ENCODE measurements around the gene R3HCC1L.
A peak's percentile ranks its signal among the peaks of the same experiment; 100 is the strongest.
"Not testable (repeated sequence)": the region's sequence is repeated elsewhere in the genome, so short reads cannot be mapped to it uniquely, and the experiment has no call there.

Gene R3HCC1L

GRCh38 chr10:98134117-98134430 is 383 bp upstream of the R3HCC1L start:
- Histone ChIP-seq H3K27ac (ENCODE audit: low read length) (peak overlapping the region; percentile 97), H3K4me3 (ENCODE audit: low read depth in 1 of 2, low read length in 2 of 2) (peak overlapping the region; percentile 94 to 98), H3K27me3 (ENCODE audit: low read depth, low read length) (no peaks in the 10 kb centered on the region), H3K4me1 (ENCODE audit: control insufficient read depth in 1 of 2, insufficient read depth in 2 of 2, low read length in 2 of 2) (peaks cover 9% of the 10 kb centered on the region in 2 donors), H3K9me3 (ENCODE audit: control insufficient read depth in 1 of 2, low read length in 2 of 2) (no peaks in the 10 kb centered on the region), H3K36me3 (ENCODE audit: control insufficient read depth in 1 of 2, insufficient read depth in 2 of 2, low read length in 2 of 2) (no peaks in the 10 kb centered on the region)

DNA sequence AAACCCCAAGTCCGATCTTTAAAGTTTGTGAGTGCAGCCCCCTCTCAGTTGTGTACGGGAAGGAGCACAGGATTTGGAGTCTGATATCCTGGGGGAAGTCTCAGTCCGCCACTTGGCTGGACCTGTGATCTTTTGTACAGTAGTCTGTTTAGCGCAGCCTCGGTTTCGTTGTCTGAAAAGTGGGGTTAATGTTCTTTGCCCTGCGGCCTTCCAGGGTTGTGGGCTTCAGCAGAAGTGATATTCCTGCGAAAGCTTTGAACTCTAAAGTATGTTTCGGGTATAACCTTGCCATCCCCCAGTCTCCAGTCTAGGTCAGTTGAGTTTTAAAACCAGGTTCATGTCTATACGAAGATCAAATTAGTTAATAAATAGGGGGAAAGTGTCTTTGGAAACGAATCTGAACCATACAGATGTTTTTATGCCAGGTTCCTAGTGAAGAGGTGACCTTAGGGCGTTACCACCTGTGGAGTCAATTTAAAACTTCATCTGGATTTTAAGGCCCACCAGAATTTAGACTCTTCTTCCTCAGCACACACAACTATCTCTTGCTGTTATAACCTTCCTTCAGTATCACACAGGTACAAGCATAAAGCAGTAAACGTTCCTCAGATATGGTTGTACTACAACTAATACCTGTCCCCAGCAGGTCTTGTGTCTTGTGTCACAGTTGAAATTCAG is 904 bp downstream of the R3HCC1L start:
- no peaks in the 10 kb centered on the region for H3K27me3 ChIP-seq (ENCODE audit: low read depth, low read length)
- no peaks in the 10 kb centered on the region for H3K9me3 ChIP-seq (ENCODE audit: control insufficient read depth in 1 of 2, low read length in 2 of 2)
- H3K4me1 ChIP-seq (ENCODE audit: control insufficient read depth in 1 of 2, insufficient read depth in 2 of 2, low read length in 2 of 2) = peaks cover 9% of the 10 kb centered on the region in 2 donors
- H3K27ac ChIP-seq (ENCODE audit: low read length) = peak overlapping the region; percentile 97
- peak overlapping the region; percentile 94 to 98 for H3K4me3 ChIP-seq (ENCODE audit: low read depth in 1 of 2, low read length in 2 of 2)
- H3K36me3 ChIP-seq (ENCODE audit: control insufficient read depth in 1 of 2, insufficient read depth in 2 of 2, low read length in 2 of 2) = no peaks in the 10 kb centered on the region

DNA sequence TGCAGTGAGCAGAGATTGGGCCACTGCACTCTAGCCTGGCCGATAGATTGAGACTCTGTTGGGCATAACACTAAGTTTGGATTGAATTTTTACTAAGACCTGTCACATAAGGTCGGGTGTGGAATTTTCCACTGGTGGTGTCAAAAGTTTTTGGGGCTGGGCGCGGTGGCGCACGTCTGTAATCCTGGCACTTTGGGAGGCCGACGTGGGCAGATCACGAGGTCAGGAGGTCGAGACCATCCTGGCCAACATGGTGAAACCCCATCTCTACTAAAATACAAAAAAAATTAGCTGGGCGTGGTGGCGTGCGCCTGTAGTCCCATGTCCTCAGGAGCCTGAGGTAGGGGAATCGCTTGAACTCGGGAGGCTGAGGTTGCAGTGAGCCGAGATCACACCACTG is 2.3 kb downstream of the R3HCC1L start:
- H3K4me1 ChIP-seq (ENCODE audit: control insufficient read depth in 1 of 2, insufficient read depth in 2 of 2, low read length in 2 of 2); H3K27ac ChIP-seq (ENCODE audit: low read length); H3K9me3 ChIP-seq (ENCODE audit: control insufficient read depth in 1 of 2, low read length in 2 of 2); H3K27me3 ChIP-seq (ENCODE audit: low read depth, low read length); H3K4me3 ChIP-seq (ENCODE audit: low read depth in 1 of 2, low read length in 2 of 2); H3K36me3 ChIP-seq (ENCODE audit: control insufficient read depth in 1 of 2, insufficient read depth in 2 of 2, low read length in 2 of 2): not testable (repeated sequence)

DNA sequence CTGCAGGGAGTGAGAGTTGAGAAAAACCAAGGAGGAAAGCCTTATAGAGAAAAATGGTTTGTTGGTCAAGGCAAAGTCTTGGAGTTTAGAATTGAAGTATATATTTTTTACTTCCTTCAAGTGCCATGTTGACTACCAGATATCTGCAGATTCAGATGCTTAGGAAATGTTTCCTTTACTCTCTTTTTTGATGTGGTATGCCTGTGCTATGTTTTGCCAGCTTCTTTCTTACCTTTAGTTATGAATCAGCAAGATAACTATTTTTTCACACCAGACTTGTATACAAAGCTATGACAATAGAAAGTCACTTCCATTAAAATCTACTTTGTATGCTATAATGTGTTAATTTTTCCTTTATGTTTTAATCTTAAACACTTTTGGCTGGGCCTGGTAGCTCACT is 3.6 kb downstream of the R3HCC1L start:
- H3K4me1 ChIP-seq (ENCODE audit: control insufficient read depth in 1 of 2, insufficient read depth in 2 of 2, low read length in 2 of 2) = peaks cover 9 to 13% of the 10 kb centered on the region in 2 donors
- no peak overlapping the region for H3K27ac ChIP-seq (ENCODE audit: low read length)
- H3K4me3 ChIP-seq (ENCODE audit: low read depth in 1 of 2, low read length in 2 of 2) = no peak overlapping the region
- H3K9me3 ChIP-seq (ENCODE audit: control insufficient read depth in 1 of 2, low read length in 2 of 2) = no peaks in the 10 kb centered on the region
- H3K27me3 ChIP-seq (ENCODE audit: low read depth, low read length) = no peaks in the 10 kb centered on the region
- H3K36me3 ChIP-seq (ENCODE audit: control insufficient read depth in 1 of 2, insufficient read depth in 2 of 2, low read length in 2 of 2) = no peaks in the 10 kb centered on the region

- Histone ChIP-seq H3K27ac (ENCODE audit: low read length) (no peak overlapping the region), H3K4me1 (ENCODE audit: control insufficient read depth in 1 of 2, insufficient read depth in 2 of 2, low read length in 2 of 2) (peaks cover 9 to 13% of the 10 kb centered on the region in 2 donors), H3K4me3 (ENCODE audit: low read depth in 1 of 2, low read length in 2 of 2) (no peak overlapping the region), H3K27me3 (ENCODE audit: low read depth, low read length) (no peaks in the 10 kb centered on the region), H3K9me3 (ENCODE audit: control insufficient read depth in 1 of 2, low read length in 2 of 2) (no peaks in the 10 kb centered on the region), H3K36me3 (ENCODE audit: control insufficient read depth in 1 of 2, insufficient read depth in 2 of 2, low read length in 2 of 2) (no peaks in the 10 kb centered on the region)
Observed at GRCh38 chr10:98139431-98139830, 5.0 kb downstream of the R3HCC1L start.

DNA sequence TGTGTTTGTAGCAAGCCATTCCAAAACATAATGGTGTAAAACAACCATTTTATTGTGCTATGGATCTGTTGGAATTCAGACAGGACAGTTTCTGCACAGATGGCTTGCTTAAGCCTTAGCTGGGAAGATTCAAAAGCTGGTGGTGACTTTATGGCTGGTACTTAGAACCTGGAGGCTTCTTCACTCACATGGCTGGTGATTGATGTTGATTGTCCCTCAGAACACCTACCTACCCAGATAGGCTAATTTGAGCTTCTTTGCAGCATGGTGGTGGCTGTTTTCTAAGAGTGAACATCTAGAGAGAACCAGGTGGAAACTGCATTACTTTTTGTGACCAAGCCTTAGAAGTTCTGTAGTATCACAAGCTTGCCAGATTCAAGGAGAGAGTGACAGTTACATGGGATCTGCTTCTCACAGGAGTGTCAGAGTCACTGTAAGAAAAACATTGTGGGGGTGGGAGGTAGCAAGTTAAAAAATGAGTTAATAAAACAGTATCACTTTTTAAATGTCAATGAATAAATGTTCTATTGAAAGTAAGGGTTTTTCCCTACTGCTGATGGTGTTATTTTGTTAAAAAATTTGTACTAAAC is 7.1 kb downstream of the R3HCC1L start:
- H3K4me1 ChIP-seq (ENCODE audit: control insufficient read depth in 1 of 2, insufficient read depth in 2 of 2, low read length in 2 of 2) = peaks cover 0 to 5% of the 10 kb centered on the region in 2 donors
- H3K4me3 ChIP-seq (ENCODE audit: low read depth in 1 of 2, low read length in 2 of 2) = no peak overlapping the region
- no peaks in the 10 kb centered on the region for H3K36me3 ChIP-seq (ENCODE audit: control insufficient read depth in 1 of 2, insufficient read depth in 2 of 2, low read length in 2 of 2)
- H3K27ac ChIP-seq (ENCODE audit: low read length) = no peak overlapping the region
- no peaks in the 10 kb centered on the region for H3K27me3 ChIP-seq (ENCODE audit: low read depth, low read length)
- H3K9me3 ChIP-seq (ENCODE audit: control insufficient read depth in 1 of 2, low read length in 2 of 2) = no peaks in the 10 kb centered on the region

- Histone ChIP-seq H3K4me1 (ENCODE audit: control insufficient read depth in 1 of 2, insufficient read depth in 2 of 2, low read length in 2 of 2) (peaks cover 0 to 4% of the 10 kb centered on the region in 2 donors), H3K36me3 (ENCODE audit: control insufficient read depth in 1 of 2, insufficient read depth in 2 of 2, low read length in 2 of 2) (no peaks in the 10 kb centered on the region), H3K27me3 (ENCODE audit: low read depth, low read length) (no peaks in the 10 kb centered on the region), H3K27ac (ENCODE audit: low read length) (no peak overlapping the region), H3K4me3 (ENCODE audit: low read depth in 1 of 2, low read length in 2 of 2) (no peak overlapping the region), H3K9me3 (ENCODE audit: control insufficient read depth in 1 of 2, low read length in 2 of 2) (peaks cover 0 to 7% of the 10 kb centered on the region in 2 donors)
Observed at GRCh38 chr10:98144985-98145384, 10.5 kb downstream of the R3HCC1L start.

DNA sequence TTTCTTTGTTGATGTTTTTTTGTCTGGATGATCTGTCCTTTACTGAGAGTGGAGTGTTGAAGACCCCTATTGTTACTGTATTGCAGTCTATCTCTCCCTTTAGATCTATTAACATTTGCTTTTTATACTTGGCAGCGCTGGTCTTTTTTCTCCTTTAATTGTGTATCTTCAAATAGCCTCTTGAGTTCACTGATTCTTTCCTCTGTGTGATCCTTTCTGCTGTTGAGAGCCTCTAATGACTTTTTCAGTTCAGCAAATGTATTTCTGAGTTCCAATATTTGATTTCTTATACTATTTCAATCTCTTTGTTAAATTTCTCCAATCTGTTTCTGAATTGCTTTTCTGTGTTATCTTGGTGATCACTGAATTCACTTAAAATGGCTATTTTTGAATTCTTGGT is 15.4 kb downstream of the R3HCC1L start:
- H3K4me3 ChIP-seq (ENCODE audit: low read depth in 1 of 2, low read length in 2 of 2) = no peak overlapping the region
- no peaks in the 10 kb centered on the region for H3K4me1 ChIP-seq (ENCODE audit: control insufficient read depth in 1 of 2, insufficient read depth in 2 of 2, low read length in 2 of 2)
- H3K36me3 ChIP-seq (ENCODE audit: control insufficient read depth in 1 of 2, insufficient read depth in 2 of 2, low read length in 2 of 2) = no peaks in the 10 kb centered on the region
- H3K27ac ChIP-seq (ENCODE audit: low read length) = no peak overlapping the region
- peaks cover 0 to 7% of the 10 kb centered on the region in 2 donors for H3K9me3 ChIP-seq (ENCODE audit: control insufficient read depth in 1 of 2, low read length in 2 of 2)
- no peaks in the 10 kb centered on the region for H3K27me3 ChIP-seq (ENCODE audit: low read depth, low read length)

DNA sequence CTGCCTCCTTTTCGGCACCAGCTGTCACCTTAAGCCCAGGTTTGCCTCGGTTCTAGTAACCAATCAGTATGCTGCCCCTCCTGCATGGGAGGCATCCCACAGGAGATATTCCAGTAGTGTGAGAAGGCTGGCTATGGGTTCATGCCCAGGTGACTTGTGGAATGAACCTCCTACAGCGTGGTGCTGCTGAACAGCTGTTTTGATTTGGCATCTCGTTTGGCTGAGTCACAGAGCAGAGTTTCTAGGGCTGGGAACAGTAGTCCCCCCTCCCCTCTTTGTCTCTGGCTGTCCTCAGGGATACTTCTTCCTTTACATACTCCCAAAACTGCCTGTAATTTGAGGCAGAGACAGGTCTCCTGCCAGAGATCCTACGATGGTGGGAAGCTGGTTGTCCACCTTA is 16.1 kb downstream of the R3HCC1L start:
- no peaks in the 10 kb centered on the region for H3K4me1 ChIP-seq (ENCODE audit: control insufficient read depth in 1 of 2, insufficient read depth in 2 of 2, low read length in 2 of 2)
- H3K27me3 ChIP-seq (ENCODE audit: low read depth, low read length) = no peaks in the 10 kb centered on the region
- no peak overlapping the region for H3K4me3 ChIP-seq (ENCODE audit: low read depth in 1 of 2, low read length in 2 of 2)
- H3K27ac ChIP-seq (ENCODE audit: low read length) = no peak overlapping the region
- no peaks in the 10 kb centered on the region for H3K36me3 ChIP-seq (ENCODE audit: control insufficient read depth in 1 of 2, insufficient read depth in 2 of 2, low read length in 2 of 2)
- peaks cover 0 to 7% of the 10 kb centered on the region in 2 donors for H3K9me3 ChIP-seq (ENCODE audit: control insufficient read depth in 1 of 2, low read length in 2 of 2)

DNA sequence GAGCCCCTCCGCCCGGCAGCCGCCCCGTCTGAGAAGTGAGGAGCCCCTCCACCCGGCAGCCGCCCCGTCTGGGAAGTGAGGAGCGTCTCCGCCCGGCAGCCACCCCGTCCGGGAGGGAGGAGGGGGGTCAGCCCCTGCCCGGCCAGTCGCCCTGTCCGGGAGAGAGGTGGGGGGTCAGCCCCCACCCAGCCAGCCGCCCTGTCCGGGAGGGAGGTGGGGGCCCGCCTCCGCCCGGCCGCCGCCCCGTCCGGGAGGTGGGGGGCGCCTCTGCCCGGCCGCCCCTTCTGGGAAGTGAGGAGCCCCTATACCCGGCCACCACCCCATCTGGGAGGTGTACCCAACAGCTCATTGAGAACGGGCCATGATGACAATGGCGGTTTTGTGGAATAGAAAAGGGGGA is 18.3 kb downstream of the R3HCC1L start:
- H3K27me3 ChIP-seq (ENCODE audit: low read depth, low read length); H3K27ac ChIP-seq (ENCODE audit: low read length); H3K9me3 ChIP-seq (ENCODE audit: control insufficient read depth in 1 of 2, low read length in 2 of 2); H3K4me3 ChIP-seq (ENCODE audit: low read depth in 1 of 2, low read length in 2 of 2); H3K4me1 ChIP-seq (ENCODE audit: control insufficient read depth in 1 of 2, insufficient read depth in 2 of 2, low read length in 2 of 2); H3K36me3 ChIP-seq (ENCODE audit: control insufficient read depth in 1 of 2, insufficient read depth in 2 of 2, low read length in 2 of 2): not testable (repeated sequence)

DNA sequence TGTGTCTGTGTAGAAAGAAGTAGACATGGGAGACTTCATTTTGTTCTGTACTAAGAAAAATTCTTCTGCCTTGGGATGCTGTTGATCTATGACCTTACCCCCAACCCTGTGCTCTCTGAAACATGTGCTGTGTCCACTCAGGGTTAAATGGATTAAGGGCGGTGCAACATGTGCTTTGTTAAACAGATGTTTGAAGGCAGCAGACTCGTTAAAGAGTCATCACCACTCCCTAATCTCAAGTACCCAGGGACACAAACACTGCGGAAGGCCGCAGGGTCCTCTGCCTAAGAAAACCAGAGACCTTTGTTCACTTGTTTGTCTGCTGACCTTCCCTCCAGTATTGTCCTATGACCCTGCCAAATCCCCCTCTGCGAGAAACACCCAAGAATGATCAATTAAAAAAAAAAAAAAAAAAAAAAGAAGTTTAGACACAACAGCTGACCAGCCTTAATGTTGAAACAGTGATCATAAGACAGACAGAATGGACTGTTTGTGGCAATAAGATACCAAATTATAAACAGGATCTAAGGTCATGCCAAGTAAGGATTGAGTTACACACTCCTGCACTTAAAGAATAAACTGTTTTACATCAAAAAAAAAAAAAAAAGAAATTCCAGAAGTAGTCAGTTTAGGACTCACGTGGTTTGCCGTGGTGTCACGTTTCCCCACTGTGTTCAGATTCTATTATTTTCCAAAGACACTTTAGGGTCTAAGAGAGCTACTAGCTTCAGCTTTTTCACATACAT is 18.9 kb downstream of the R3HCC1L start:
- H3K9me3 ChIP-seq (ENCODE audit: control insufficient read depth in 1 of 2, low read length in 2 of 2); H3K4me1 ChIP-seq (ENCODE audit: control insufficient read depth in 1 of 2, insufficient read depth in 2 of 2, low read length in 2 of 2); H3K27me3 ChIP-seq (ENCODE audit: low read depth, low read length); H3K36me3 ChIP-seq (ENCODE audit: control insufficient read depth in 1 of 2, insufficient read depth in 2 of 2, low read length in 2 of 2); H3K4me3 ChIP-seq (ENCODE audit: low read depth in 1 of 2, low read length in 2 of 2); H3K27ac ChIP-seq (ENCODE audit: low read length): not testable (repeated sequence)

Data from muscle layer of duodenum (tissue), 2 donors.